ENCODE data around the gene POPDC2.

The POPDC2 gene

GRCh38 chr3:119676771-119677640 lies 16.6 kb upstream of the POPDC2 start, which contains the start of gene COX17:
TSS of gene COX17 (minus strand) at chr3:119677406. CDS start at chr3:119677310, 96 bp downstream.
- peak within 1 kb of the TSS; percentile 81 for H3K27ac ChIP-seq
- TF ChIP-seq CTCF (conservative IDR thresholded peaks at IDR 0.05), result no peak

- H3K27ac ChIP-seq, result peak overlapping the region; percentile 81
- no peak for TF ChIP-seq CTCF (conservative IDR thresholded peaks at IDR 0.05)
Measured at GRCh38 chr3:119676020-119676419, 15.6 kb upstream of the POPDC2 start.

- no peak for TF ChIP-seq CTCF (conservative IDR thresholded peaks at IDR 0.05)
- peak overlapping the region; percentile 81; the same call in 1 of the 2 replicates for H3K27ac ChIP-seq
Measured at GRCh38 chr3:119675188-119675874, 14.9 kb upstream of the POPDC2 start.

GRCh38 chr3:119673875-119674274 lies 13.5 kb upstream of the POPDC2 start:
- no peak overlapping the region for H3K27ac ChIP-seq
- TF ChIP-seq CTCF (conservative IDR thresholded peaks at IDR 0.05), result no peak

- no peak overlapping the region for H3K27ac ChIP-seq
- TF ChIP-seq CTCF (conservative IDR thresholded peaks at IDR 0.05), result no peak
Measured at GRCh38 chr3:119672776-119673175, 12.4 kb upstream of the POPDC2 start.

- no peak for TF ChIP-seq CTCF (conservative IDR thresholded peaks at IDR 0.05)
Measured at GRCh38 chr3:119669906-119670570, 9.6 kb upstream of the POPDC2 start.

More at GRCh38 chr3:119669906-119670570, 9.6 kb upstream of the POPDC2 start:
- no peak overlapping the region for H3K27ac ChIP-seq
